ENCODE measurements around the gene MARCHF7.
A peak's percentile ranks its signal among the peaks of the same experiment; 100 is the strongest.
"Not testable (repeated sequence)": the region's sequence is repeated elsewhere in the genome, so short reads cannot be mapped to it uniquely, and the experiment has no call there.

Gene MARCHF7

GRCh38 chr2:159716857-159717256 lies 4.6 kb downstream of the MARCHF7 start:
- DNase-seq (ENCODE audit: low read depth): no peak

DNA sequence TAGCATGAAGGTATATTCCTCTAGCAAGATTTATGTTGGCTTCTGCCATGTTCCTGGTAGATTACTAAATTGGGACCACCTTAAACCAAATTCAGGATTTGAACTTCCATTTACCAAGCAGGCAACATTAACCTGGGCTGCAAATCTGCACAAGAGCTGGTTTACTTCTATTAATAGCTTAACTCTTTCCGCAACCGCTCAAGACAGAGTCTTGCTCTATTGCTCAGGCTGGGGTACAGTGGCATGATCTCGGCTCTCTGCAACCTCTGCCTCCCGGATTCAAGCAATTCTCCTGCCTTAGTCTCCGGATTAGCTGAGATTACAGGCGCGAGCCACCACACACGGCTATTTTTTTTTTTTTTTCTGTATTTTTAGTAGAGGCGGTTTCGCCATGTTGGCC lies 8.4 kb downstream of the MARCHF7 start:
- DNase-seq (ENCODE audit: low read depth): no peak

GRCh38 chr2:159722580-159722979 lies 10.3 kb downstream of the MARCHF7 start:
- no peak for DNase-seq (ENCODE audit: low read depth)

DNA sequence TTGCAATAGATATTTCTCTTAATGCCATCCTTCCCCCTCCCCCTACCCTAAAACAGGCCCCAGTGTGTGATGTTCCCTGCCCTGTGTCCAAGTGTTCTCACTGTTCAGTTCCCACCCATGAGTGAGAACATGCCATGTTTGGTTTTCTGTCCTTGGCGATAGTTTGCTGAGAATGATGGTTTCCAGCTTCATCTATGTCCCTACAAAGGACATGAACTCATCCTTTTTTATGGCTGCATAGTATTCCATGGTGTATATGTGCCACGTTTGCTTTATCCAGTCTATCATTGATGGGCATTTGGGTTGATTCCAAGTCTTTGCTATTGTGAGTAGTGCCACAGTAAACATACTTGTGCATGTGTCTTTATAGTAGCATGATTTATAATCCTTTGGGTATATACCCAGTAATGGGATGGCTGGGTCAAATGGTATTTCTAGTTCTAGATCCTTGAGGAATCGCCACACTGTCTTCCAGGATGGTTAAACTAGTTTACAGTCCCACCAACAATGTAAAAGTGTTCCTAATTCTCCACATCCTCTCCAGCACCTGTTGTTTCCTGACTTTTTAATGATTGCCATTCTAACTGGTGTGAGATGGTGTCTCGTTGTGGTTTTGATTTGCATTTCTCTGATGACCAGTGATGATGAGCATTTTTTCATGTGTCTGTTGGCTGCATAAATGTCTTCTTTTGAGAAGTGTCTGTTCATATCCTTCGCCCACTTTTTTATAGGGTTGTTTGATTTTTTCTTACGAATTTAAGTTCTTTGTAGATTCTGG lies 12.7 kb downstream of the MARCHF7 start:
- not testable (repeated sequence) for DNase-seq (ENCODE audit: low read depth)

- DNase-seq (ENCODE audit: low read depth): no peak
These were observed 13.4 kb downstream of the MARCHF7 start for GRCh38 chr2:159725713-159726112.

GRCh38 chr2:159728629-159729028 lies 16.3 kb downstream of the MARCHF7 start:
- no peak for DNase-seq (ENCODE audit: low read depth)

GRCh38 chr2:159735648-159736047 lies 23.3 kb downstream of the MARCHF7 start:
- no peak for DNase-seq (ENCODE audit: low read depth)

- DNase-seq (ENCODE audit: low read depth): peak; percentile 56
These were observed 23.7 kb downstream of the MARCHF7 start for GRCh38 chr2:159736048-159736447.

GRCh38 chr2:159737292-159737916 lies 25.1 kb downstream of the MARCHF7 start:
- peak; percentile 56 for DNase-seq (ENCODE audit: low read depth)

DNA sequence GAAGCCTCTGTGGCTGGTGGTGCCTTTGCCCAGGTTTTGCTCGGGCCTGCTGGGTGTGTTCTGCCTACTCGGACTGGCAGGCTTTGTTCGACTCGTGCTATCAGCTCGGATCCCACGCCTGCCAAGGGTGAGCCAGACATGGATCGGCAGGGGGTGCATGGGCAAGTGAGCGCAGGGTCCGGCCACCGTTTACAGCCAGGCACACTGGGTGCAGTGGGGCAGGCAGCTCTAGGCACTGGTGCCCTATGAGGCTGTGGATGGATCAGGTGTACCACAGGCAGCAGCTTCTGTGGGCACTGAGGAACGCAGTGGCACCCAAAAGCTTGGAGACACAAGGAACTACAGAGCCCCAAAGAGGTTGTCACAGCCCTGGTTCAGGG lies 25.6 kb downstream of the MARCHF7 start:
- DNase-seq (ENCODE audit: low read depth): no peak

GRCh38 chr2:159738509-159739390 lies 26.4 kb downstream of the MARCHF7 start:
- no peak for DNase-seq (ENCODE audit: low read depth)

- no peak for DNase-seq (ENCODE audit: low read depth)
These were observed 30.5 kb downstream of the MARCHF7 start for GRCh38 chr2:159742846-159743245.

DNA sequence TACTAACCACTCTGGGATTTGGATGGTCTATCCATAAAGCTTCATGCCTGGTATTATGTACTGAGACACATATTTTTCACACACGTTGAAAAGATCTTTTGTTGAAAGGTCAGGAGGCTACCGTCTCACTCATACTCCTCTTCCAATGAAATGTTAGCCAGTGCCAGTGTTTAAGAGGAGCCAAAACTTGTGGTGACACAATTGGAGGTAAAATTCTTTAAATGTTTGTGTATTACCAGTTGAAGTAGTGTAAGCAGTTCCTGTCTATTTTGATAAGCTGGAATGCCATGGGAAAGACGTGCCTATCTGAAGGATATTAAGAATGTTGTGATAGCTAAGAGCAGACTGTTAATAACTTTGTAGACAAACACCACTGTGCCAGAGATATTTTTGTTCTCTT lies 32.1 kb downstream of the MARCHF7 start:
- DNase-seq (ENCODE audit: low read depth): peak; percentile 92

GRCh38 chr2:159745237-159745636 lies 32.9 kb downstream of the MARCHF7 start:
- DNase-seq (ENCODE audit: low read depth): not testable (repeated sequence)

- no peak for DNase-seq (ENCODE audit: low read depth)
These were observed 35.8 kb downstream of the MARCHF7 start for GRCh38 chr2:159748089-159748488.

DNA sequence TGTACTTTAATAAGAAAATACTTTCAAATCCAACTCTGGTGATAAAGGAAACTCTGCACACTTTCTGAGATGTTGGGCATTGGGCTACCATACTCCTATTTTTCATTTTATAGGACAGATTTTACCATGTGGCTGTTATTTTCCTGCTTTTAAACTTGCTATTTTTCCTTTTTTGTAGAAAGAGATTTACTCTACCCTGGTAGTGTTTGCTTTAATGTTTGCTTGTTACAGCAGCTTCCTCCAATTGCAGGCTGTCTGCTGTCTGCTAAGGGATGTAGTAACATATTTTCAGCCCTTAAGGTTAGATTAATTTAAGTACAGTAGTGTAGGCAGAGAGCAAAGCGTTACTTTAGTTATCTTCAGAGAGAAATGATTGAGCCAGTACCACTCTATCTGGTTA lies 38.6 kb downstream of the MARCHF7 start:
- no peak for DNase-seq (ENCODE audit: low read depth)

- no peak for DNase-seq (ENCODE audit: low read depth)
These were observed 41.5 kb downstream of the MARCHF7 start for GRCh38 chr2:159753797-159754196.

- no peak for DNase-seq (ENCODE audit: low read depth)
These were observed 42.7 kb downstream of the MARCHF7 start for GRCh38 chr2:159755014-159755413.

- peak; percentile 58 for DNase-seq (ENCODE audit: low read depth)
These were observed 43.5 kb downstream of the MARCHF7 start for GRCh38 chr2:159755788-159756187.

DNA sequence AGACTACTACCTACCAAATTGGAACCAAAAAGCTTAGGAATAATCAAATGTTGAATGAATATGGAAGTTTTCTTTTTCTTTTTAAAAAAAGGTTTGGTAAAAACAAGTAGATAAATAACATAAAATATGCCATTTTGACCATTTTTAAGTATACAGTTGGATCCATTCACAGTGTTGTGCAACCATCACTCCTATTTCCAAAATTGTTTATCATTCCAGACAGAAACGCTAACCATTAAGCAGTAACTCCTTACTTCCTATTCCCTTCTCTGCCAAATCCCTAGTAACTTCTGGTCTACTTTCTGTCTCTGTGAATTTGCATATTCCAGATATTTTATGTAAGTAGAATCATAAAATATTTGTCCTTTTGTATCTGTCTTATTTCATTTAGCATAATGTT lies 45.9 kb downstream of the MARCHF7 start:
- DNase-seq (ENCODE audit: low read depth): no peak

GRCh38 chr2:159758686-159759085 lies 46.4 kb downstream of the MARCHF7 start:
- DNase-seq (ENCODE audit: low read depth): peak; percentile 30

DNA sequence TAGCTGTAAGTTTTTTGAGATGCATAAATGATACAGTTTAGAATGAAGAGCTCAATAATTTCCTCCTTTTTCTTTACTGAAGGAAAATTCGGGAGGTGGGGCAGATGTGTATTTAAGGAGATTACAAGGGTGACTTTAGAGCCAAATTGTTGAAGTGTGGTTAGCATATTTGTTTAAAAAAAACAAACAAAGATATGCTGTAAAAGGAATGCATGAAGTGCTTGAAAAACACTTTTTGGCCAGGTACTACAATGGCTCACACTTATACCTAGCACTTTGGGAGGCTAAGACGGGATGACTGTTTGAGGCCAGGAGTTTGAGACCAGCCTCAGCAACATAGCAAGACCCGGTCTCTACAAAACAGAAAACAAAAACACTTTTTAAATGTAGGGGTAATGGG lies 47.3 kb downstream of the MARCHF7 start:
- DNase-seq (ENCODE audit: low read depth): no peak

DNA sequence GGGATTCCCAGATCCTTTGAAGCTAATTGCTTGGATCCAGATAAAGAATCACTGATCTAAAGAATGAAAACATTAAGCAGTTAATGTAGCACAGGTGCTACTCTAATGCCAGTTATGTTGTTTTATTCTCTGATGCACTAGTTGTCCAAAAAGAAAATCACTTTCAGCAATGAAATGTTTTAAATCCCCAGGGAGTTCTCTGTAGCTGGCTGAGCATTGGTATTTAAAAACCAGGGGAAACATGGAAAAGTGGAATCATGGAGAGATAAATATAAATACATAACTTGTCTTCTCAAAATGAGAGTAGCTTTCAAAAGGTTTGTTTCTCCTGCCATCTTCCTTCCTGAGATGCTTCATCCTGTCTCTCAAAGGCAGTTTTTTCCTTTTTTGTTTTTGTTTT lies 48.0 kb downstream of the MARCHF7 start:
- no peak for DNase-seq (ENCODE audit: low read depth)
